Activated B cell treated with CpG ODN at 0.5 μM for 24 hours (primary cell): Measurements from ENCODE around the gene DAB2. TPM values are rescaled to one million over a fixed set of nuclear protein-coding genes. Genes with fewer than 3 reads are reported as not detected.

Source experiments
- ATAC-seq: fragments of 200-7000 bp; cut with Tn5 transposase; one replicate; pipeline ENCODE4 v1.10.0; 2021; ENCODE audit warnings: low read depth, mild to moderate bottlenecking, moderate library complexity
- CTCF ChIA-PET: fragments of 350-600 bp; sonication (Branson Sonifier 250); formaldehyde crosslinking; loops from one replicate; lab custom pipeline; 2021; ENCODE audit warnings: antibody characterized with exemption; lab: Charles Lee
- POLR2A ChIA-PET: fragments of 350-600 bp; sonication (Branson Sonifier 250); formaldehyde crosslinking; loops from one replicate; lab custom pipeline; 2021; ENCODE audit warnings: antibody characterized with exemption; lab: Charles Lee
- DNase-seq: peaks from one replicate; pipeline ENCODE4 v3.0.0; 2022
- H3K27ac Mint-ChIP-seq: one replicate; pipeline ENCODE4 v1.8.0; 2020; ENCODE audit warnings: mixed read lengths
- H3K27me3 Mint-ChIP-seq: one replicate; pipeline ENCODE4 v1.8.0; 2021; ENCODE audit warnings: mixed read lengths
- H3K36me3 Mint-ChIP-seq: one replicate; pipeline ENCODE4 v1.8.0; 2021; ENCODE audit warnings: low read depth, mixed read lengths
- H3K4me1 Mint-ChIP-seq: one replicate; pipeline ENCODE4 v1.8.0; 2021; ENCODE audit warnings: mixed read lengths
- H3K4me3 Mint-ChIP-seq: one replicate; pipeline ENCODE4 v1.8.0; 2020; ENCODE audit warnings: mild to moderate bottlenecking, mixed read lengths
- H3K9me3 Mint-ChIP-seq: one replicate; pipeline ENCODE4 v1.8.0; 2020; ENCODE audit warnings: mixed read lengths
- intact Hi-C: fragments of 100-400 bp; cut with micrococcal nuclease; formaldehyde crosslinking; loops from one replicate; pipeline ENCODE4 v1.15.1; 2024
- total RNA-seq: library from RNA; stranded (reverse); gene quantifications from 2 replicates; pipeline ENCODE4 v1.2.3, GENCODE V29; 2022
- TF ChIP-seq, protein P1 (sequence below): fragments of 200-600 bp; IDR thresholded peaks from one replicate; pipeline ENCODE4 v1.8.0; 2022; ENCODE audit warnings: antibody characterized with exemption, mild to moderate bottlenecking

Gene DAB2
- total RNA-seq, 1 donor from 2014 or later, result not detected

DNA sequence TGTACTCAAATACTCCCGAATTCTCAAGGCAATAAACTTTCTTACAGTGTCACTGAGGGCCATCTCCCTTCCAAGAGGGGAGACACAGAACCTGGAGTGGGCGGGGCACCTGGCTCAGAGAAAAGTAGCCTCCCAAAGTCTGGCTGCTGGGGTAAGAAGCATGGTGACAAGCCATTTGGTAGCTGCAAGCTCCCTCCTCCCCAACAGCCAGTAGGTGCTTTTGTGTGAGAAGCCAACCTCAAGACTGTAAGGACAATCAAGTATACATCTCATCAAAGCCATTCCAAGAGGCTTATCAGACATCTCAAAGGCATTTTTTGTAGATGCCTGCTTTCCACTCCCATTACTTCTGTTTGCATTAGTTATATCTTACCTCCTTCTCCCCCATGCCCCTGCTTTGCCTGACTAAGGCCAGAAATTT lies 1.4 kb downstream of the DAB2 start:
- TF ChIP-seq, protein P1, sequence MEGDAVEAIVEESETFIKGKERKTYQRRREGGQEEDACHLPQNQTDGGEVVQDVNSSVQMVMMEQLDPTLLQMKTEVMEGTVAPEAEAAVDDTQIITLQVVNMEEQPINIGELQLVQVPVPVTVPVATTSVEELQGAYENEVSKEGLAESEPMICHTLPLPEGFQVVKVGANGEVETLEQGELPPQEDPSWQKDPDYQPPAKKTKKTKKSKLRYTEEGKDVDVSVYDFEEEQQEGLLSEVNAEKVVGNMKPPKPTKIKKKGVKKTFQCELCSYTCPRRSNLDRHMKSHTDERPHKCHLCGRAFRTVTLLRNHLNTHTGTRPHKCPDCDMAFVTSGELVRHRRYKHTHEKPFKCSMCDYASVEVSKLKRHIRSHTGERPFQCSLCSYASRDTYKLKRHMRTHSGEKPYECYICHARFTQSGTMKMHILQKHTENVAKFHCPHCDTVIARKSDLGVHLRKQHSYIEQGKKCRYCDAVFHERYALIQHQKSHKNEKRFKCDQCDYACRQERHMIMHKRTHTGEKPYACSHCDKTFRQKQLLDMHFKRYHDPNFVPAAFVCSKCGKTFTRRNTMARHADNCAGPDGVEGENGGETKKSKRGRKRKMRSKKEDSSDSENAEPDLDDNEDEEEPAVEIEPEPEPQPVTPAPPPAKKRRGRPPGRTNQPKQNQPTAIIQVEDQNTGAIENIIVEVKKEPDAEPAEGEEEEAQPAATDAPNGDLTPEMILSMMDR, result no peak
- H3K9me3 Mint-ChIP-seq, result no peaks in the 10 kb centered on the region
- H3K4me3 Mint-ChIP-seq, result no peak overlapping the region
- peaks cover 10% of the 10 kb centered on the region for H3K4me1 Mint-ChIP-seq
- ChIA-PET POLR2A (no interaction called here), CTCF (interaction anchor here (0.5 kb wide), 1 partner anchor 1232 kb away, joined by 4 read pairs; no protein-coding TSS in a partner anchor)
- no peaks in the 10 kb centered on the region for H3K36me3 Mint-ChIP-seq
- DNase-seq (no peak), ATAC-seq (no peak)
- intact Hi-C loops, result no loop called here
- peaks cover 21% of the 10 kb centered on the region for H3K27me3 Mint-ChIP-seq
- no peak overlapping the region for H3K27ac Mint-ChIP-seq

DNA sequence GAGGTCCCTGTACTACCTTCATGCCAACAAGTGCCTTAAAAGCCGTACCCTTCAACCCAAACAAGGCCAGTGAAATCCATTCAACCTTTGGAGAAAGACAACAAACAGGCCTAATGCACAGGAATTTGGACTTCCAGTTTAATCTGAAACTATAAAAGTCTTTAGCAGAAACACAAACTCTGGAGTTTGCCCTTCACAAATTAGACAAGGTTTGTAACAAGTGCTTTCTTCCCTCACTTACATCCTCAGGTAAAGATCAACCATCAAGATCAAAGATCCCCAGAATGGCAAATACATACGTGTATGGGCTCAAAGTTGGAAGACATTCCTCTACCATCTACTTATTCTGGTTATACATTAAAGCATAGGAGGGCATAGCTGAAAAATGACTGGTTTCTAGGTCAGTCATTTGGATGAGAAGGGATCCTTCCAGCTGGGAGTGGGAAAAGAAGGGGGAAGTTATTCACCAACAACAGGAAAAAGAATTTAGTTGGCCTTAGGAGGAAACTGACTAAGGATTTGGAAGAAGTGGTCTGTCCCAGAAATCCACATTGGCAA lies 2.0 kb downstream of the DAB2 start:
- CTCF ChIA-PET, result no interaction called here
- TF ChIP-seq, protein P1, result no peak
- POLR2A ChIA-PET, result no interaction called here
- no peaks in the 10 kb centered on the region for H3K9me3 Mint-ChIP-seq
- no peak for DNase-seq
- ATAC-seq, result no peak
- peaks cover 21% of the 10 kb centered on the region for H3K27me3 Mint-ChIP-seq
- H3K4me1 Mint-ChIP-seq, result peaks cover 10% of the 10 kb centered on the region
- intact Hi-C loops, result no loop called here
- H3K36me3 Mint-ChIP-seq, result no peaks in the 10 kb centered on the region
- no peak overlapping the region for H3K4me3 Mint-ChIP-seq
- no peak overlapping the region for H3K27ac Mint-ChIP-seq

DNA sequence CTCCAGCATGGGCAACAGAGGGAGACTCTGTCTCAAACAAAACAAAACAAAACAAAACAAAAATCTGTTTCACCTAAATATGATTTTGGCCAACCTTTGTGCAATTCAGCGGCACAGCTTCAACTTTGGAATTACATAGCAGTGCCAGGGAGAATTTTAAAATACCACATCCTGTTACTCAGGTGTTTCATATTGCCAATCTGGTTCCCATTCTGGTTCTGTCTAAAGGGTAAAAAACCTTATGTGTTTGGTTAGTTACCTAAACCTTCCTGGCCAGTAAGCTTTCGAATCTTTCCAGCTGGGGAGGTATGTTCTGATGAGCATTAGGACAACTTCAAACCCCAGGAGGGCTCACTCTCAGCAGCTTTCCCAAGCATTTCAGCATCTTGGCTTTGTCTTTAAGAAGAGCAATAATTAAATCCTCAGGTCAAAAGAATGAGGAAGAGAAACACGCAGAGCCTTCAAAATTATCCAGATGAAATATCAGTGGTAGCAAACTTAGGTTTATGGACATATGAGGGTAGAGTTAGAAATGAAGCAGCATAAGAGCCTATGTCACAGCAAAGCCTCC lies 2.7 kb downstream of the DAB2 start:
- Mint-ChIP-seq H3K36me3 (no peaks in the 10 kb centered on the region), H3K4me1 (peaks cover 10% of the 10 kb centered on the region), H3K9me3 (no peaks in the 10 kb centered on the region), H3K4me3 (no peak overlapping the region), H3K27ac (no peak overlapping the region), H3K27me3 (peaks cover 18% of the 10 kb centered on the region)
- intact Hi-C loops, result no loop called here
- DNase-seq (no peak), ATAC-seq (no peak)
- TF ChIP-seq, protein P1, result no peak
- POLR2A ChIA-PET, result no interaction called here
- CTCF ChIA-PET, result no interaction called here

DNA sequence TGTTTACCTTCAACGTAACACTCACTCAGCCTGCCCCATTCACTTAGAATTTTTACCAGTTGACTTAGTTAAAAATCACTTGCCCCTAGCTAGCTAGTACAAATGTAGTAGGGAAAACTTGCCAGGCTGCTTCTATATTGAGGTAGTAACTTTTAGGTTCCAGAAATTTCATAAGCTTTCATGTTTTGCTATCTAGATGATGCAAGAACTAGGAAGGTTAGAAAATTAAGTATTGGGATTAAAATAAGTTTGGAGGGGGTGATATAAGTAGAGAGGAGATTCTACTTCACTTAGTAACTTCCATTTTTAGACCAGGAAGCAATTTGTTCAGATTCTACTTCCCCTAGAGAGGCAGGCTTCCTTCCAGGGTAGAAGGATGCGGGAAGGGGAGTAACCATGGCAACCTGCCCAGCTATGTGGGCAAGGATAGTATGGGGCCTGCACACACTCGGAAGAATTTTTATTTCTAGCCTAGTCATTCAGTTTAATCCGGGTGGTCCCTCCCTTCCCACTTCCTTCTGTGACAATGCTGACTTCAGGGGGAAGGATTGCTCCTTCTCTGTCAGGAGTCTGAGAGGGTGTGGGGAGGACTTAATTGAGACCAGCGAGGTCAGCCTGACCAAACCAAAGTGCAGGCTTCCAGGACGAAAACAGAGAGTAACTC lies 4.2 kb downstream of the DAB2 start:
- Mint-ChIP-seq H3K4me1 (peaks cover 10% of the 10 kb centered on the region), H3K4me3 (no peak overlapping the region), H3K27me3 (peaks cover 15% of the 10 kb centered on the region), H3K9me3 (no peaks in the 10 kb centered on the region), H3K36me3 (no peaks in the 10 kb centered on the region), H3K27ac (no peak overlapping the region)
- DNase-seq (no peak), ATAC-seq (no peak)
- TF ChIP-seq, protein P1, result no peak
- POLR2A ChIA-PET, result no interaction called here
- CTCF ChIA-PET, result no interaction called here
- intact Hi-C loops, result no loop called here

DNA sequence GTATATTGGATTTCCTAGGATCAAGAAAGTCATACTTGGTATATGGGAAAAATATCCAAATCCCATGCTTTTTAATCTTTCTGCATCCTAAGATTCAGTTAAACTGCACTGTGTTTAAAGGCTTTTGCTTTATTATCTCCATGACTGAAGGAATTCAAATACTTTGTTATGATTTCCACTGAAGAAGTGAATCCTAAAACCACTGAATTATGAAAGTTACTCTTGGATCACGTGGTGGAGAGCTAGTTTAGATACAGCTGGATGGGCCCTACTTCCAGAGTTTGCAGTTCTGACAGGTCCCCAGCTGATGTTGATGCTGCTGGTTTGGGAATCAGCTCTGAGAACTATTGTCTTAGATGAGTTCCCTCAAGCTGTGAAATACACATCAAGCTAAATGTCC lies 5.0 kb downstream of the DAB2 start:
- DNase-seq (no peak), ATAC-seq (no peak)
- TF ChIP-seq, protein P1, result no peak
- Mint-ChIP-seq H3K4me3 (no peak overlapping the region), H3K36me3 (no peaks in the 10 kb centered on the region), H3K27me3 (peaks cover 13% of the 10 kb centered on the region), H3K4me1 (peaks cover 5% of the 10 kb centered on the region), H3K9me3 (no peaks in the 10 kb centered on the region), H3K27ac (no peak overlapping the region)
- ChIA-PET POLR2A (no interaction called here), CTCF (no interaction called here)
- intact Hi-C loops, result no loop called here
